CD8-positive, alpha-beta memory T cell (primary cell): ENCODE results near the gene CHST10. TPM values are rescaled to one million over a fixed set of nuclear protein-coding genes. Genes with fewer than 3 reads are reported as not detected.

Experiments
- CTCF ChIA-PET: fragments of 350-600 bp; sonication (Branson Sonifier 250); formaldehyde crosslinking; loops from one replicate; lab custom pipeline; 2021; ENCODE audit warnings: antibody characterized with exemption; lab: Charles Lee
- POLR2A ChIA-PET: fragments of 350-600 bp; sonication (Branson Sonifier 250); formaldehyde crosslinking; loops from one replicate; lab custom pipeline; 2021; ENCODE audit warnings: antibody characterized with exemption; lab: Charles Lee
- DNase-seq, 5 donors: peaks; one replicate each; pipeline versions ENCODE4 v3.0.0 to v3.0.0-alpha.2; 2020 to 2022; ENCODE audit warnings: mixed read lengths in 1 of 5
- H3K27ac ChIP-seq: one replicate; pipeline ENCODE4 v1.7.0; 2013; ENCODE audit warnings: low read depth, mild to moderate bottlenecking, low read length, moderate library complexity
- H3K27me3 ChIP-seq: 2 replicates; pipeline ENCODE4 v1.7.0; 2013; ENCODE audit warnings: low read length, mild to moderate bottlenecking; ENCODE audit not compliant: insufficient read depth, poor library complexity, severe bottlenecking
- H3K36me3 ChIP-seq: 2 replicates; pipeline ENCODE4 v1.7.0; 2013; ENCODE audit warnings: mild to moderate bottlenecking, low read length, moderate library complexity; ENCODE audit not compliant: insufficient read depth
- H3K4me1 ChIP-seq: 2 replicates; pipeline ENCODE4 v1.7.0; 2013; ENCODE audit warnings: mild to moderate bottlenecking, low read length, moderate library complexity; ENCODE audit not compliant: insufficient read depth
- H3K4me3 ChIP-seq: 2 replicates; pipeline ENCODE4 v1.7.0; 2013; ENCODE audit warnings: mild to moderate bottlenecking, low read length
- H3K9me3 ChIP-seq: 2 replicates; pipeline ENCODE4 v1.7.0; 2013; ENCODE audit warnings: mild to moderate bottlenecking, low read length
- H3K27ac Mint-ChIP-seq, 8 donors: one replicate each; pipeline ENCODE4 v1.8.0; 2020 to 2021; ENCODE audit warnings: mixed read lengths in 8 of 8, mild to moderate bottlenecking in 6 of 8, inconsistent platforms in 3 of 8, moderate library complexity in 3 of 8
- H3K27me3 Mint-ChIP-seq, 2 donors: one replicate each; pipeline ENCODE4 v1.8.0; 2020 to 2021; ENCODE audit warnings: mixed read lengths in 2 of 2, mild to moderate bottlenecking in 1 of 2, moderate library complexity in 1 of 2
- H3K36me3 Mint-ChIP-seq, 3 donors: one replicate each; pipeline ENCODE4 v1.8.0; 2020 to 2021; ENCODE audit warnings: mixed read lengths in 3 of 3, inconsistent platforms in 1 of 3, mild to moderate bottlenecking in 1 of 3
- H3K4me1 Mint-ChIP-seq, 3 donors: one replicate each; pipeline ENCODE4 v1.8.0; 2020 to 2021; ENCODE audit warnings: mixed read lengths in 3 of 3, inconsistent platforms in 1 of 3, mild to moderate bottlenecking in 1 of 3
- H3K4me3 Mint-ChIP-seq, 7 donors: one replicate each; pipeline ENCODE4 v1.8.0; 2020 to 2021; ENCODE audit warnings: mixed read lengths in 7 of 7, mild to moderate bottlenecking in 6 of 7, moderate library complexity in 4 of 7, inconsistent platforms in 2 of 7
- H3K9me3 Mint-ChIP-seq, 5 donors: one replicate each; pipeline ENCODE4 v1.8.0; 2020 to 2022; ENCODE audit warnings: mixed read lengths in 5 of 5, mild to moderate bottlenecking in 3 of 5, moderate library complexity in 2 of 5, inconsistent platforms in 1 of 5
- polyA plus RNA-seq: library from polyadenylated mRNA; unstranded; fragments of 300-500 nt; fragmentation: Illumina TruSeq; gene quantifications from one replicate; pipeline ENCODE4 v1.2.3, GENCODE V29; 2021
- total RNA-seq, 2 experiments: library from RNA; stranded (reverse); gene quantifications; one replicate each; pipeline ENCODE4 v1.2.3, GENCODE V29; 2021

The CHST10 gene
- total and polyA plus RNA-seq, 3 experiments from 2014 or later: 7.2 to 15.5 (median 11.0) TPM

DNA sequence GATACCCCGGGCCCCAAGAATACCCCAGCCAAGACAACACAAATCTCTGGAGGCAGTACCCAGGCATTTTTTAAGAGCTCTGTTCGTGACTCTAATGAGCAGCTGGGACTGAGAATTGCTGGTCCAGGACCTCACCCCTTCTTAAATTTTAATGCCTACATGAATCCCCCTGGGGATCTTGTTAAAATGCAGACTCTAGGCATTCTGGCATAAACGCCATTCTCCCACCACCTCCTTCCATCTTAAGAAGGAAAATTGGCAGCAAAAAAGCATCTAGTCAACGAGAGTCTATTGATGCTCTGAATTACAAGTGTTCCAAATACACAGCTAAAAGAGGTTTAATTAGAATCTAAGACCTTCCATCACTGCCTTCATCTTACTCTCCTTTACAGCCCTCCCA lies 5.0 kb downstream of the CHST10 start:
- POLR2A ChIA-PET: no interaction called here

DNA sequence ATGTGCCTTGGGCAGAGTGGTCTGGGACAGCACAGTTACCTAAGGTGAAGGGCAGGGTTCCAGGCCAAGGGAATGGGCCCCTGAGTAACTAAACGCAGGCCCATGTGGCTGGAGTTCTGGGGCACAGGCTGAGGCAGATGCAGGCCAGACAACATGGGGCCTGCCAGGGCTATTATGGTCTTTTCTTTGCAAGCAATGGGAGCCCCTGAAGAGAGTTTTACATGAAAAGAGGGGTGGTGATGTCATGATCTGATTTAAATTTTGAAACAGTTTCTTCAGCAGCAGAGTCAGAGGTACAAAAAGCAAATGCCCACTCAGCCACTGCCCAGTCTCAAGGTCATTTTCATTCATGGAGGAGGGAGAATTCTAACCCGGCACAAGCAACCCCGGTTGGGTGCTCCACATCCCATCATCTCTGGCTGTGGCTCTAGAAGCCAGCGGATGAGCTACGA lies 5.6 kb downstream of the CHST10 start:
- H3K9me3 Mint-ChIP-seq: no peaks in the 10 kb centered on the region
- peak overlapping the region in 1 of 8 donors; percentile 31 for H3K27ac Mint-ChIP-seq
- Histone ChIP-seq H3K4me3 (no peak overlapping the region), H3K27ac (no peak overlapping the region), H3K36me3 (no peaks in the 10 kb centered on the region), H3K27me3 (no peaks in the 10 kb centered on the region), H3K4me1 (peaks cover 3% of the 10 kb centered on the region), H3K9me3 (no peaks in the 10 kb centered on the region)
- no peaks in the 10 kb centered on the region for H3K27me3 Mint-ChIP-seq
- H3K4me1 Mint-ChIP-seq: peaks cover 21 to 28% (median 23%) of the 10 kb centered on the region in 3 donors
- peaks cover 0 to 16% (median 0%) of the 10 kb centered on the region in 3 donors for H3K36me3 Mint-ChIP-seq
- CTCF ChIA-PET: no interaction called here
- H3K4me3 Mint-ChIP-seq: no peak overlapping the region
- DNase-seq: no peak
- POLR2A ChIA-PET: interaction anchor here (0.6 kb wide), 1 partner anchor 183 kb away, joined by 3 read pairs; no protein-coding TSS in a partner anchor

More for the DNA sequence above, 5.0 kb downstream of the CHST10 start:
- Histone ChIP-seq H3K4me3 (no peak overlapping the region), H3K36me3 (no peaks in the 10 kb centered on the region), H3K27me3 (no peaks in the 10 kb centered on the region), H3K27ac (no peak overlapping the region), H3K9me3 (no peaks in the 10 kb centered on the region), H3K4me1 (peaks cover 3% of the 10 kb centered on the region)
- Mint-ChIP-seq H3K4me1 (peaks cover 22 to 32% (median 26%) of the 10 kb centered on the region in 3 donors), H3K27me3 (no peaks in the 10 kb centered on the region), H3K9me3 (no peaks in the 10 kb centered on the region), H3K27ac (no peak overlapping the region), H3K4me3 (no peak overlapping the region), H3K36me3 (peaks cover 0 to 13% (median 0%) of the 10 kb centered on the region in 3 donors)
- no peak for DNase-seq
- CTCF ChIA-PET: interaction anchor here (1.4 kb wide), 1 partner anchor 31 kb away, joined by 4 read pairs; no protein-coding TSS in a partner anchor

DNA sequence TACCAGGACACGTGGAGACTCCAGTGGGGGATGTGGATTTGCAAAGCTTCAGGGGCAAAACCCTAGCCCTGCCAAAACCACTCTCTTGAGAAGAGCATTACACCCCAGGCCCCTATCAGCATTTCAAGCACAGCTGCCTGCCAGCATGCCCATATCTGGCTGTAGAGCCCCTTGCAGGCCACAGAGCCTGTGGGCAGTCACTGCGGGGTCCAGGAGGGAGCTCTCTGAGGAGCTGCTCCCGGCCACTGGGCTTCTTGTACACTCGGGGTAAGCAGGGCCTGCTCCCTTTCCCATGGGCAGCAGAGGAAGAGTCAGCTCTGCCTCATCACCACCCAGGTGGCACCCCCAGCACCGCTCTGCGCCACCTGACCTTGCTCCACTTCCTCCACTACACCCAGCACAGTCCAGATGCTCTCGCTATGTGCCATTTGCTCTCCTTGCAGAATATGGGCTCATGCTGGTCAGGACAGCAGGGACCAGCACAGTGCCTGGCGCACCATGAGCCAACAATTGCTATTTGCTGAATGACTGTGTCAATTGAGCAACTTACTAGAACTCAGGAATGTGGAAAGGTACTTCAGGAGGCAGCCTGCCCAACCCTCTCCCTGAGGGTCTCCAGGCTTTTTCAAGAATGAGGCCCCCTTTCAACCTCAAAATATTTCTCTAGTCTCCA lies 7.4 kb downstream of the CHST10 start:
- peaks cover 5 to 11% (median 6%) of the 10 kb centered on the region in 3 donors for H3K4me1 Mint-ChIP-seq
- DNase-seq: no peak
- peak overlapping the region in 1 of 8 donors; percentile 38 for H3K27ac Mint-ChIP-seq

GRCh38 chr2:100409461-100409860 lies 8.0 kb downstream of the CHST10 start:
- Mint-ChIP-seq H3K4me1 (peaks cover 5 to 11% (median 6%) of the 10 kb centered on the region in 3 donors), H3K27ac (peak overlapping the region in 1 of 8 donors; percentile 12), H3K4me3 (no peak overlapping the region), H3K27me3 (no peaks in the 10 kb centered on the region), H3K9me3 (no peaks in the 10 kb centered on the region), H3K36me3 (peaks cover 0 to 36% (median 8%) of the 10 kb centered on the region in 3 donors)
- H3K36me3 ChIP-seq: no peaks in the 10 kb centered on the region
- no peaks in the 10 kb centered on the region for H3K27me3 ChIP-seq
- ChIA-PET POLR2A (no interaction called here), CTCF (no interaction called here)
- no peaks in the 10 kb centered on the region for H3K9me3 ChIP-seq
- H3K4me1 ChIP-seq: no peaks in the 10 kb centered on the region
- DNase-seq: no peak
- no peak overlapping the region for H3K4me3 ChIP-seq
- H3K27ac ChIP-seq: no peak overlapping the region

More for the DNA sequence above, 7.4 kb downstream of the CHST10 start:
- H3K27me3 ChIP-seq: no peaks in the 10 kb centered on the region
- Mint-ChIP-seq H3K4me3 (no peak overlapping the region), H3K27me3 (no peaks in the 10 kb centered on the region), H3K36me3 (peaks cover 0 to 30% (median 8%) of the 10 kb centered on the region in 3 donors), H3K9me3 (no peaks in the 10 kb centered on the region)
- no peak overlapping the region for H3K27ac ChIP-seq
- CTCF ChIA-PET: no interaction called here
- H3K9me3 ChIP-seq: no peaks in the 10 kb centered on the region
- POLR2A ChIA-PET: interaction anchor here (0.7 kb wide), 1 partner anchor 118 kb away, joined by 7 read pairs; no protein-coding TSS in a partner anchor
- no peak overlapping the region for H3K4me3 ChIP-seq
- no peaks in the 10 kb centered on the region for H3K36me3 ChIP-seq
- no peaks in the 10 kb centered on the region for H3K4me1 ChIP-seq

GRCh38 chr2:100408941-100409340 lies 8.5 kb downstream of the CHST10 start:
- Histone ChIP-seq H3K36me3 (no peaks in the 10 kb centered on the region), H3K27ac (no peak overlapping the region), H3K4me1 (no peaks in the 10 kb centered on the region), H3K27me3 (no peaks in the 10 kb centered on the region), H3K9me3 (no peaks in the 10 kb centered on the region), H3K4me3 (no peak overlapping the region)
- no peak overlapping the region for H3K27ac Mint-ChIP-seq
- H3K9me3 Mint-ChIP-seq: no peaks in the 10 kb centered on the region
- DNase-seq: no peak
- H3K27me3 Mint-ChIP-seq: no peaks in the 10 kb centered on the region
- peaks cover 0 to 39% (median 10%) of the 10 kb centered on the region in 3 donors for H3K36me3 Mint-ChIP-seq
- POLR2A ChIA-PET: no interaction called here
- CTCF ChIA-PET: no interaction called here
- H3K4me3 Mint-ChIP-seq: no peak overlapping the region
- H3K4me1 Mint-ChIP-seq: peaks cover 5 to 11% (median 6%) of the 10 kb centered on the region in 3 donors

- POLR2A ChIA-PET: no interaction called here
- no peak overlapping the region for H3K4me3 Mint-ChIP-seq
- H3K27ac Mint-ChIP-seq: no peak overlapping the region
Measured at GRCh38 chr2:100408104-100408503, 9.4 kb downstream of the CHST10 start.

GRCh38 chr2:100407563-100407962 lies 9.9 kb downstream of the CHST10 start:
- ChIA-PET POLR2A (no interaction called here), CTCF (no interaction called here)
- H3K4me1 Mint-ChIP-seq: peaks cover 1 to 7% (median 5%) of the 10 kb centered on the region in 3 donors
- Histone ChIP-seq H3K4me1 (no peaks in the 10 kb centered on the region), H3K36me3 (no peaks in the 10 kb centered on the region), H3K4me3 (no peak overlapping the region), H3K9me3 (no peaks in the 10 kb centered on the region), H3K27ac (no peak overlapping the region), H3K27me3 (no peaks in the 10 kb centered on the region)
- H3K27ac Mint-ChIP-seq: peak overlapping the region in 1 of 8 donors; percentile 35
- H3K27me3 Mint-ChIP-seq: no peaks in the 10 kb centered on the region
- no peaks in the 10 kb centered on the region for H3K9me3 Mint-ChIP-seq
- no peak overlapping the region for H3K4me3 Mint-ChIP-seq
- DNase-seq: no peak
- peaks cover 0 to 46% (median 13%) of the 10 kb centered on the region in 3 donors for H3K36me3 Mint-ChIP-seq

More at GRCh38 chr2:100408104-100408503, 9.4 kb downstream of the CHST10 start:
- CTCF ChIA-PET: no interaction called here
- Mint-ChIP-seq H3K4me1 (peaks cover 5 to 11% (median 6%) of the 10 kb centered on the region in 3 donors), H3K9me3 (no peaks in the 10 kb centered on the region), H3K36me3 (peaks cover 0 to 42% (median 10%) of the 10 kb centered on the region in 3 donors), H3K27me3 (no peaks in the 10 kb centered on the region)
- no peaks in the 10 kb centered on the region for H3K4me1 ChIP-seq
- H3K27ac ChIP-seq: no peak overlapping the region
- no peak for DNase-seq
- H3K36me3 ChIP-seq: no peaks in the 10 kb centered on the region
- no peaks in the 10 kb centered on the region for H3K9me3 ChIP-seq
- H3K4me3 ChIP-seq: no peak overlapping the region
- H3K27me3 ChIP-seq: no peaks in the 10 kb centered on the region

DNA sequence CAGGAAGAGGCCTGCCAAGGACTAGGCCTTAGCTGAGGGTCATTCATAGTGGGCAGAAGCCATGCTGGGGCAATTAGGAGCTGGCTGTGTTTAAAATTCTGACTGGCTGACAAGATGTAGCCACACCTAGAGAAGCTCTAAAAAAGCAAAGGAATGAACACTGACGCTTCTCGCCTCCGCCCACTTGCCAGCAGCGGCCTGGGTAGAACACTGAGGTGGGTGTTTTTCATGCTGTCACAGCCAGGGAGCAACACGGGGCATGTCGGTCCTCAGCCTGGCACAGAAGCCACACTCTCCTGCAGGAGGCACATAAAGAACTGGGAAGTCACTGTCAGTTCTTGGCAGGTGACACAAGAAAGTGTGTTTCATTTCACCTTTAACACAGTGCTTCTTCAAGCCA lies 10.4 kb downstream of the CHST10 start:
- POLR2A ChIA-PET: no interaction called here
- Mint-ChIP-seq H3K27ac (no peak overlapping the region), H3K4me3 (no peak overlapping the region), H3K27me3 (no peaks in the 10 kb centered on the region), H3K4me1 (peaks cover 0 to 7% (median 5%) of the 10 kb centered on the region in 3 donors), H3K36me3 (peaks cover 0 to 51% (median 14%) of the 10 kb centered on the region in 3 donors), H3K9me3 (no peaks in the 10 kb centered on the region)
- Histone ChIP-seq H3K9me3 (no peaks in the 10 kb centered on the region), H3K27me3 (no peaks in the 10 kb centered on the region), H3K27ac (no peak overlapping the region), H3K4me1 (no peaks in the 10 kb centered on the region), H3K36me3 (no peaks in the 10 kb centered on the region), H3K4me3 (no peak overlapping the region)
- CTCF ChIA-PET: no interaction called here
- no peak for DNase-seq
